ENCODE results near the gene R3HCC1L. TPM values are rescaled to one million over a fixed set of nuclear protein-coding genes. Genes with fewer than 3 reads are reported as not detected.

Gene R3HCC1L
- total and polyA plus RNA-seq, 10 of the 15 experiments (the other 5 are each of a cell fraction or from before 2014, with no cell fraction given) = 11.3 to 20.3 (median 15.3) TPM

GRCh38 chr10:98224996-98225395 is 90.5 kb downstream of the R3HCC1L start (continued):
- TF ChIP-seq ASH2L (IDR thresholded peaks at IDR 0.05; ENCODE audit: borderline replicate concordance, low read depth) (no peak), PAX8 (IDR thresholded peaks at IDR 0.05) (no peak), GABPA (IDR thresholded peaks at IDR 0.05; ENCODE audit: low read depth) (no peak), CHD2 (IDR thresholded peaks at IDR 0.05; ENCODE audit: borderline replicate concordance, low read depth, low read length) (no peak), RELB (IDR thresholded peaks at IDR 0.05; ENCODE audit: low read depth) (no peak), HCFC1 (IDR thresholded peaks at IDR 0.05; ENCODE audit: low read length) (no peak), ATF3 (IDR thresholded peaks at IDR 0.05; ENCODE audit: borderline replicate concordance, extremely low read depth, low read depth, low read length) (no peak), TCF3 (IDR thresholded peaks at IDR 0.05; ENCODE audit: borderline replicate concordance, insufficient read depth, low read depth, low read length) (no peak), BCLAF1 (IDR thresholded peaks at IDR 0.05) (no peak)
